Muscle of back (tissue), 11 donors: ENCODE results near the gene C1orf167. TPM values are rescaled to one million over a fixed set of nuclear protein-coding genes. Genes with fewer than 3 reads are reported as not detected.

Experiments
- DNase-seq, 3 donors: peaks; one replicate each; pipeline versions ENCODE4 v3.0.0 to v3.0.0-alpha.2; 2013
- polyA plus RNA-seq, 10 donors: library from polyadenylated mRNA; unstranded; fragments of 120-200 nt; gene quantifications; one replicate each; pipeline ENCODE4 v1.2.1, GENCODE V29; 2013; ENCODE audit not compliant: insufficient read length in 10 of 10

Gene C1orf167
- polyA plus RNA-seq, 10 donors = 2.0 to 15.5 (median 9.2) TPM; not detected in 1

GRCh38 chr1:11800756-11801433, 38.9 kb downstream of the C1orf167 start:
- no peak for DNase-seq

- DNase-seq = peak in 2 of 3 donors; percentile 27 to 58
These were observed 40.6 kb downstream of the C1orf167 start for GRCh38 chr1:11802616-11802972.

GRCh38 chr1:11802973-11803885, 41.2 kb downstream of the C1orf167 start:
- DNase-seq = peak; percentile 87 to 95 (median 93)

- peak in 1 of 3 donors; percentile 35 for DNase-seq
These were observed 42.1 kb downstream of the C1orf167 start for GRCh38 chr1:11803924-11804665.

- DNase-seq = peak in 2 of 3 donors; percentile 49 to 70
These were observed 42.9 kb downstream of the C1orf167 start for GRCh38 chr1:11804666-11805421.

GRCh38 chr1:11805422-11806306, 43.7 kb downstream of the C1orf167 start, which contains the start of the genes CLCN6 and MTHFR:
TSS of gene CLCN6 (plus strand) at chr1:11806191. CDS start at chr1:11806263, 72 bp downstream.
TSS of gene MTHFR (minus strand) at chr1:11805964. CDS start at chr1:11803116, 2,848 bp downstream.
- DNase-seq = peak; percentile 99

- DNase-seq = peak in 1 of 3 donors; percentile 27
These were observed 44.4 kb downstream of the C1orf167 start for GRCh38 chr1:11806307-11806936.

- DNase-seq = no peak
These were observed 45.1 kb downstream of the C1orf167 start for GRCh38 chr1:11807133-11807532.

GRCh38 chr1:11813021-11813420, 51.0 kb downstream of the C1orf167 start:
- DNase-seq = no peak

- no peak for DNase-seq
These were observed 55.2 kb downstream of the C1orf167 start for GRCh38 chr1:11817192-11817591.

GRCh38 chr1:11822091-11822490, 60.1 kb downstream of the C1orf167 start:
- no peak for DNase-seq

GRCh38 chr1:11823366-11824137, 61.6 kb downstream of the C1orf167 start:
- DNase-seq = no peak

- DNase-seq = no peak
These were observed 63.1 kb downstream of the C1orf167 start for GRCh38 chr1:11825131-11825530.

- no peak for DNase-seq
These were observed 65.0 kb downstream of the C1orf167 start for GRCh38 chr1:11826946-11827345.

GRCh38 chr1:11828511-11828910, 66.5 kb downstream of the C1orf167 start:
- DNase-seq = no peak

GRCh38 chr1:11831945-11832725, 70.1 kb downstream of the C1orf167 start:
- DNase-seq = no peak

GRCh38 chr1:11833497-11833896, 71.5 kb downstream of the C1orf167 start:
- no peak for DNase-seq

- DNase-seq = no peak
These were observed 71.9 kb downstream of the C1orf167 start for GRCh38 chr1:11833900-11834299.
